ENCODE data around the gene ZBTB7A. TPM values are rescaled to one million over a fixed set of nuclear protein-coding genes. Genes with fewer than 3 reads are reported as not detected.

The ZBTB7A gene
- total and polyA plus RNA-seq, 4 donors, result 7.8 to 53.9 (median 32.4) TPM

GRCh38 chr19:4053423-4054324 lies 13.0 kb downstream of the ZBTB7A start:
- DNase-seq (no peak), ATAC-seq (ENCODE audit: low FRiP score) (no peak)
- intact Hi-C loops (cut with DNase I), result no loop called here
- 89 to 92% methylated on average over 68 to 82 of the region's 82 CpGs for WGBS, 2 donors
- no peaks in the 10 kb centered on the region for H3K9me3 ChIP-seq (ENCODE audit: control insufficient read depth, low read length)
- no peaks in the 10 kb centered on the region for H3K27me3 ChIP-seq (ENCODE audit: control insufficient read depth in 1 of 2, insufficient read depth in 2 of 2, low read length in 1 of 2)
- H3K36me3 ChIP-seq (ENCODE audit: control insufficient read depth in 1 of 2, insufficient read depth in 2 of 2, low read length in 1 of 2), result peaks cover 2 to 10% of the 10 kb centered on the region in 2 donors
- H3K27ac ChIP-seq (ENCODE audit: low read depth in 1 of 2, low read length in 2 of 2), result no peak overlapping the region
- H3K4me3 ChIP-seq (ENCODE audit: low read length in 2 of 2), result no peak overlapping the region
- no peaks in the 10 kb centered on the region for H3K4me1 ChIP-seq (ENCODE audit: control insufficient read depth in 1 of 2, insufficient read depth in 2 of 2, low read length in 2 of 2)

DNA sequence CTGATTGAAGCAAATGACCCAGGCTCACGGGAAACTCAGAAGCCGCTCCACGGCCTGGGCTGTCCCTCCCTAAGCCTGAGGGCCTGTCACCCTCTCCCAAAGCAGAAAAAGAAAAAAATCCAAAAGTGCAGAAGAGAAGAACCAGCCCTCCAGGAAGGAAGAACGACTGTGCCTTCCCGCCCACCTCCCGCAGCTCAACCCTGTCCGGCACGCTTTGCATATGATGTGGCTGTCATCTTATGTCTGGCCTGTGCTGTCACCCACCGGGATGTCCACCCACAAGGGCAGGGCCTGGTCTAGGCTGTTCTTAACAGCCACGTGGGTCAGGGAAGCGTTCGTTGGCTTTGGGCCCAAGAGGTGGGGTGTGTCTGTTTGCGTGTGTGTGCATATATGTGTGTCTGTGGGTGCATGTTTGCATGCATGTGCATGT lies 13.7 kb downstream of the ZBTB7A start:
- WGBS, 2 donors, result 34 to 36% methylated on average over 13 of the region's 13 CpGs
- no peak for ATAC-seq (ENCODE audit: low FRiP score)
- DNase-seq, result no peak
- no peaks in the 10 kb centered on the region for H3K4me1 ChIP-seq (ENCODE audit: control insufficient read depth in 1 of 2, insufficient read depth in 2 of 2, low read length in 2 of 2)
- no peak overlapping the region for H3K4me3 ChIP-seq (ENCODE audit: low read length in 2 of 2)
- H3K36me3 ChIP-seq (ENCODE audit: control insufficient read depth in 1 of 2, insufficient read depth in 2 of 2, low read length in 1 of 2), result peaks cover 2 to 10% of the 10 kb centered on the region in 2 donors
- H3K27ac ChIP-seq (ENCODE audit: low read depth in 1 of 2, low read length in 2 of 2), result no peak overlapping the region
- no peaks in the 10 kb centered on the region for H3K27me3 ChIP-seq (ENCODE audit: control insufficient read depth in 1 of 2, insufficient read depth in 2 of 2, low read length in 1 of 2)
- intact Hi-C loops (cut with DNase I), result no loop called here
- no peaks in the 10 kb centered on the region for H3K9me3 ChIP-seq (ENCODE audit: control insufficient read depth, low read length)

- ATAC-seq (ENCODE audit: low FRiP score) (peak; percentile 53), DNase-seq (peak in 1 of 2 donors; percentile 61)
- no peak overlapping the region for H3K27ac ChIP-seq (ENCODE audit: low read depth in 1 of 2, low read length in 2 of 2)
- intact Hi-C loops (cut with DNase I), result no loop called here
- peaks cover 2 to 12% of the 10 kb centered on the region in 2 donors for H3K36me3 ChIP-seq (ENCODE audit: control insufficient read depth in 1 of 2, insufficient read depth in 2 of 2, low read length in 1 of 2)
- no peak overlapping the region for H3K4me3 ChIP-seq (ENCODE audit: low read length in 2 of 2)
- no peaks in the 10 kb centered on the region for H3K9me3 ChIP-seq (ENCODE audit: control insufficient read depth, low read length)
- no peaks in the 10 kb centered on the region for H3K27me3 ChIP-seq (ENCODE audit: control insufficient read depth in 1 of 2, insufficient read depth in 2 of 2, low read length in 1 of 2)
- WGBS, 2 donors, result 53 to 60% methylated on average over 24 to 27 of the region's 27 CpGs
- no peaks in the 10 kb centered on the region for H3K4me1 ChIP-seq (ENCODE audit: control insufficient read depth in 1 of 2, insufficient read depth in 2 of 2, low read length in 2 of 2)
These were observed 14.3 kb downstream of the ZBTB7A start for GRCh38 chr19:4052114-4052992.

- intact Hi-C loops (cut with DNase I), result no loop called here
- DNase-seq (peak in 1 of 2 donors; percentile 56), ATAC-seq (ENCODE audit: low FRiP score) (no peak)
- Histone ChIP-seq H3K27me3 (ENCODE audit: control insufficient read depth in 1 of 2, insufficient read depth in 2 of 2, low read length in 1 of 2) (no peaks in the 10 kb centered on the region), H3K36me3 (ENCODE audit: control insufficient read depth in 1 of 2, insufficient read depth in 2 of 2, low read length in 1 of 2) (peaks cover 2 to 12% of the 10 kb centered on the region in 2 donors), H3K4me1 (ENCODE audit: control insufficient read depth in 1 of 2, insufficient read depth in 2 of 2, low read length in 2 of 2) (no peaks in the 10 kb centered on the region), H3K27ac (ENCODE audit: low read depth in 1 of 2, low read length in 2 of 2) (no peak overlapping the region), H3K9me3 (ENCODE audit: control insufficient read depth, low read length) (no peaks in the 10 kb centered on the region), H3K4me3 (ENCODE audit: low read length in 2 of 2) (no peak overlapping the region)
- WGBS, 2 donors, result 84 to 90% methylated on average over 15 of the region's 15 CpGs
These were observed 15.3 kb downstream of the ZBTB7A start for GRCh38 chr19:4051175-4052101.

DNA sequence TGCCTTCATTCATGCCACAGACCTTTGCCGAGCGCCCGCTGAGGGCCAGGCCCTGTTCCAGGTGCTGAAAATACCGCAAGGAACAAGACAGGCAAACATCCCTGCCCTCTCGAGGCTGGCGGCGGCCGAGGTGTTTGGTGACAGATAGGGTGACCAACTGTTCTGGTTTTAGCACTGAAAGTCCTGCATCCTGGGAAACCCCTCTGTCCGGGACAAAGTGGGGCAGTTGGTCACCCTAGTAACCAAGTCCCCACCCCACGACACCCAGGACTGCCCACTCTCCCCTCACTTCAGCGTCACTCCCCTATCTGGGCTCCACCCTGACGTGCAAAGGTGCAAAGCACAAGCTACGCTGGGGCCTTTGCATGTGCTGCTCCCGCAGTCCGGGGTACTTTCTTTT lies 17.3 kb downstream of the ZBTB7A start:
- no peaks in the 10 kb centered on the region for H3K4me1 ChIP-seq (ENCODE audit: control insufficient read depth in 1 of 2, insufficient read depth in 2 of 2, low read length in 2 of 2)
- DNase-seq (no peak), ATAC-seq (ENCODE audit: low FRiP score) (no peak)
- intact Hi-C loops (cut with DNase I), result no loop called here
- no peaks in the 10 kb centered on the region for H3K9me3 ChIP-seq (ENCODE audit: control insufficient read depth, low read length)
- no peaks in the 10 kb centered on the region for H3K27me3 ChIP-seq (ENCODE audit: control insufficient read depth in 1 of 2, insufficient read depth in 2 of 2, low read length in 1 of 2)
- no peak overlapping the region for H3K4me3 ChIP-seq (ENCODE audit: low read length in 2 of 2)
- WGBS, 2 donors, result 64 to 69% methylated on average over 15 of the region's 15 CpGs
- no peak overlapping the region for H3K27ac ChIP-seq (ENCODE audit: low read depth in 1 of 2, low read length in 2 of 2)
- H3K36me3 ChIP-seq (ENCODE audit: control insufficient read depth in 1 of 2, insufficient read depth in 2 of 2, low read length in 1 of 2), result peaks cover 2 to 8% of the 10 kb centered on the region in 2 donors

DNA sequence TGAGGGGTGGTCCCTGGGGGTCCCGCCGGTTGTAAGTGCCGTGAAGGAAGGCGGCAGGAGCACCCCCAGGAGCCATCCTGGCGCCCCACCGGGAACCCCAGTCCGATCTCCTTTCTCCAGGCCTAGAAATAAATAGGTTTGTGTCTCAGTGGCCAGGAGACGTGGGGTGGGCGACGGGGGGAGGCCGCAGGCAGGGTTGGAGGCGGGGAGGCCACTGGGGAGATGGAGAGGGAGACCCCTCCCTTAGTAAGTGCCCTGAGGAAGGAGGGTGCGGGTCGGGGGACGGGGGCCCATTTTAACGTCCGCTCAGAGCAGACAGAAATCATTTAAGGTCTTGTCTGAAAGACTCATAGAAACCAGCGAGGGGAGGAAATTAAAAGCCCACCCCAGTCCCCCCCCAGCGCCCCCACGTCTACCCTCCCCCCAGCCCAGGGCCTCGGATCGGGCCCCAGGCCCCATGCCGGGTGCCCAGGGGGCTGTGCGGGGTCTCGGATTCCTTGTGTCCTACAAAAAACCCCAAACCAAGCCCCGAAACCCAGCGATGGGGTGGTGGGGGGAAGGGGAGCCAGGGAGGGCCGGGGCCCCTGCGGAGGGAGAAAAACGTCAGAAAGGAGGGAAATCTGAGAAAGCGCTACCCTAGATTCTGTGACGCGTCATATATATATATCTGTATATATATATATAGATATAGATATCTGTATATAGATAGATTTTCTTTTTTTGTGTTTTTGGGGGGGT lies 19.6 kb downstream of the ZBTB7A start:
- no peak for ATAC-seq (ENCODE audit: low FRiP score)
- 79 to 82% methylated on average over 33 of the region's 33 CpGs for WGBS, 2 donors
- Histone ChIP-seq H3K4me1 (ENCODE audit: control insufficient read depth in 1 of 2, insufficient read depth in 2 of 2, low read length in 2 of 2) (no peaks in the 10 kb centered on the region), H3K4me3 (ENCODE audit: low read length in 2 of 2) (no peak overlapping the region), H3K27ac (ENCODE audit: low read depth in 1 of 2, low read length in 2 of 2) (no peak overlapping the region), H3K36me3 (ENCODE audit: control insufficient read depth in 1 of 2, insufficient read depth in 2 of 2, low read length in 1 of 2) (peaks cover 0 to 2% of the 10 kb centered on the region in 2 donors), H3K9me3 (ENCODE audit: control insufficient read depth, low read length) (no peaks in the 10 kb centered on the region), H3K27me3 (ENCODE audit: control insufficient read depth in 1 of 2, insufficient read depth in 2 of 2, low read length in 1 of 2) (no peaks in the 10 kb centered on the region)
- intact Hi-C loops (cut with DNase I), result no loop called here
- no peak for DNase-seq

- ATAC-seq (ENCODE audit: low FRiP score) (no peak), DNase-seq (no peak)
- H3K27me3 ChIP-seq (ENCODE audit: control insufficient read depth in 1 of 2, insufficient read depth in 2 of 2, low read length in 1 of 2), result no peaks in the 10 kb centered on the region
- no peak overlapping the region for H3K4me3 ChIP-seq (ENCODE audit: low read length in 2 of 2)
- no peaks in the 10 kb centered on the region for H3K9me3 ChIP-seq (ENCODE audit: control insufficient read depth, low read length)
- no peak overlapping the region for H3K27ac ChIP-seq (ENCODE audit: low read depth in 1 of 2, low read length in 2 of 2)
- intact Hi-C loops (cut with DNase I), result no loop called here
- 68 to 70% methylated on average over 7 of the region's 7 CpGs for WGBS, 2 donors
- H3K36me3 ChIP-seq (ENCODE audit: control insufficient read depth in 1 of 2, insufficient read depth in 2 of 2, low read length in 1 of 2), result peaks cover 0 to 2% of the 10 kb centered on the region in 2 donors
- H3K4me1 ChIP-seq (ENCODE audit: control insufficient read depth in 1 of 2, insufficient read depth in 2 of 2, low read length in 2 of 2), result no peaks in the 10 kb centered on the region
These were observed 20.4 kb downstream of the ZBTB7A start for GRCh38 chr19:4046362-4046691.

All from aorta (tissue), 5 donors.